ENCODE data around the gene FGFR1OP2.

DNA sequence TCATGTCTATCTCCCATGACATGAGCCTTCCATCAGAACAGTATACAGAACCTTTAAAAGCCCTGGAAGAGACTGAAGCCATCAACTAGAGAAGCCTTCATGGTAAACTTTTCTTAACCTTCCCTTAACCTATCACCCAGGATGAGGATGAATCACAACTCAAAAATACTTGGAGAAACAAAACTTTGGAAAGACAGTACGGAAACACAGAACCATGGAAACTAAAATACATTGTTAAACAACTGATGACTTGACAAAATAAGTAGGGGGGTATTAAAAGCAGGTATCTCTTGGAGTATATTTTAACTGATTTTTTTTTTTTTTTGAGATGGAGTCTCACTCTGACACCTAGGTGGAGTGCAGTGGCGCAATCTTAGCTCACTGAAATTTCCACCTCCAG is 67.2 kb downstream of the FGFR1OP2 start:
- TF ChIP-seq POLR2A (IDR thresholded peaks at IDR 0.05) (no peak), POLR2AphosphoS5 (IDR thresholded peaks at IDR 0.05) (no peak)
- TF ChIP-seq, protein P1, sequence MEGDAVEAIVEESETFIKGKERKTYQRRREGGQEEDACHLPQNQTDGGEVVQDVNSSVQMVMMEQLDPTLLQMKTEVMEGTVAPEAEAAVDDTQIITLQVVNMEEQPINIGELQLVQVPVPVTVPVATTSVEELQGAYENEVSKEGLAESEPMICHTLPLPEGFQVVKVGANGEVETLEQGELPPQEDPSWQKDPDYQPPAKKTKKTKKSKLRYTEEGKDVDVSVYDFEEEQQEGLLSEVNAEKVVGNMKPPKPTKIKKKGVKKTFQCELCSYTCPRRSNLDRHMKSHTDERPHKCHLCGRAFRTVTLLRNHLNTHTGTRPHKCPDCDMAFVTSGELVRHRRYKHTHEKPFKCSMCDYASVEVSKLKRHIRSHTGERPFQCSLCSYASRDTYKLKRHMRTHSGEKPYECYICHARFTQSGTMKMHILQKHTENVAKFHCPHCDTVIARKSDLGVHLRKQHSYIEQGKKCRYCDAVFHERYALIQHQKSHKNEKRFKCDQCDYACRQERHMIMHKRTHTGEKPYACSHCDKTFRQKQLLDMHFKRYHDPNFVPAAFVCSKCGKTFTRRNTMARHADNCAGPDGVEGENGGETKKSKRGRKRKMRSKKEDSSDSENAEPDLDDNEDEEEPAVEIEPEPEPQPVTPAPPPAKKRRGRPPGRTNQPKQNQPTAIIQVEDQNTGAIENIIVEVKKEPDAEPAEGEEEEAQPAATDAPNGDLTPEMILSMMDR (IDR thresholded peaks at IDR 0.05) = no peak

All from suprapubic skin (tissue), 4 donors.